HG02938 (cell line): Measurements from ENCODE around the gene SENP3.
"Not testable (repeated sequence)": the region's sequence is repeated elsewhere in the genome, so short reads cannot be mapped to it uniquely, and the experiment has no call there.

Source experiments
- ATAC-seq: cut with Tn5 transposase; IDR thresholded peaks from one replicate; pipeline ENCODE4 v1.9.1; 2021; ENCODE audit warnings: mild to moderate bottlenecking, moderate library complexity; ENCODE audit not compliant: unreplicated experiment

Gene SENP3

GRCh38 chr17:7590743-7591142 lies 29.0 kb downstream of the SENP3 start:
- no peak for ATAC-seq

GRCh38 chr17:7591596-7591995 lies 29.9 kb downstream of the SENP3 start:
- no peak for ATAC-seq

DNA sequence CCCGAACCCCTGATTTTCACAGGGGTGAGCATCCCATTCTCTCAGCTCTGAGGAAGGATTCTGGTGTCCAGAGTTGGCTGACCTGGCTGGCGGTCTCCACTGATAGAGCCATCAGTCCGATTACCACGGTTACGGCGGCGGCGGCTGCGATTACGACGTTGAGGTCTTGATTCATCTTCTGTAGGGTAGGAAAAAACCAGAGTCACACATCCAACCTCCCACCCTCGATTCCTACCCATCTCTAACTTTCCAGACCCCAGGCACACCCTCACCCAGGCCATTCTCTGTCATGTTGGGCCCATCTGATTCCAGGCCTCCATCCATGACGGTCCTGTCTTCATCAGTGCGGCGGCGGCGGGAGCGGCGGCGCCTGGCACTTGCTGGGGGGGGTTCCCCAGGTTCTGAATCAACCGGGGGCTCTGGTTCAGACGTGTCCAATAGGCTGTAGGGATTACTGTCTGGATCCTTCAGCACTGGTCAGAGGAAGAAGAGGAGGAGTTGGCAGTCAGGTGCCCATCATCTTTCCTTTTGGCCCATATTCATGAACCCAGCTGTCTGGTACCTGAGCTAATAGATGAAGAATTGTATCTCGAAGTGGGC lies 30.8 kb downstream of the SENP3 start:
- no peak for ATAC-seq

- ATAC-seq: no peak
Observed at GRCh38 chr17:7593296-7593695, 31.6 kb downstream of the SENP3 start.

DNA sequence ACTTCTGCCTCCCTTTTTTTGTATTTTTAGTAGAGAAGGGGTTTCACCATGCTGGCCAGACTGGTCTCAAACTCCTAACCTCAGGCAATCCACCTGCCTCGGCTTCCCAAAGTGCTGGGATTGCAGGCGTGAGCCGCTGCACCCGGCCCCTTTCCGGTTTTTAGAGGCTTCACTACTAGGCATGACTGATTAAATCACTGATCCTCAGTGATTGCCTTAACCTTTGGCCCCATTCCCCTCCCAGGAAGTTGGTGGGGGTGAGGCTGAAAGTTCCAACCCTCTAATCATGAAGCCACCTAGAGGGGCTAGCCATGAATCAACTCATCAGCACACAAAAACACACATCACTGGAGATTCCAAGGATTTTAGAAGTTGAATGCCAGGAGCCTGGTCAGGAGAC lies 35.8 kb downstream of the SENP3 start:
- not testable (repeated sequence) for ATAC-seq

- ATAC-seq: no peak
Observed at GRCh38 chr17:7606280-7606679, 44.6 kb downstream of the SENP3 start.

GRCh38 chr17:7610641-7611040 lies 48.9 kb downstream of the SENP3 start:
- no peak for ATAC-seq

- ATAC-seq: no peak
Observed at GRCh38 chr17:7611635-7612293, 50.0 kb downstream of the SENP3 start.

DNA sequence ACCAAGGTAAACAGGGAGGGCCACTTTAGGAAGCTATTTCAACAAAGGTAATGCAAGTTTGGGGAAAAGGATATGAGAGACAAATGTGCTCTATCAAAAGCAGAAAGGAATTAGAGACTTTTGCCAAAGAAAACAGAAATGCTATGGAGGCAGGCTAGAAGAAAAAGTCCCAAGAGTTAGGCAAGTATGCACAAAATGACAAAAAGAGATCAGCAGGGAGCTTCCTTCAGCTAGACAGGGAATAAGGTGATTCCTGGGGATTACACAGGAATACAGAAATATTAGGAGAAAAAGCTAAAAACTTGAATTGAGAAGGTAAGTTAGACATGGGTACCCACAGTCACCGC lies 50.5 kb downstream of the SENP3 start:
- no peak for ATAC-seq

GRCh38 chr17:7613769-7614424 lies 52.2 kb downstream of the SENP3 start:
- peak; percentile 1 for ATAC-seq

GRCh38 chr17:7614425-7615264 lies 52.9 kb downstream of the SENP3 start, which contains the start of gene FXR2:
Gene FXR2, minus strand, starts transcription at chr17:7614897. Its CDS starts 365 bp downstream, at chr17:7614532.
- ATAC-seq: peak; percentile 86

GRCh38 chr17:7615265-7615747 lies 53.6 kb downstream of the SENP3 start:
- no peak for ATAC-seq

- no peak for ATAC-seq
Observed at GRCh38 chr17:7618608-7619007, 56.9 kb downstream of the SENP3 start.

DNA sequence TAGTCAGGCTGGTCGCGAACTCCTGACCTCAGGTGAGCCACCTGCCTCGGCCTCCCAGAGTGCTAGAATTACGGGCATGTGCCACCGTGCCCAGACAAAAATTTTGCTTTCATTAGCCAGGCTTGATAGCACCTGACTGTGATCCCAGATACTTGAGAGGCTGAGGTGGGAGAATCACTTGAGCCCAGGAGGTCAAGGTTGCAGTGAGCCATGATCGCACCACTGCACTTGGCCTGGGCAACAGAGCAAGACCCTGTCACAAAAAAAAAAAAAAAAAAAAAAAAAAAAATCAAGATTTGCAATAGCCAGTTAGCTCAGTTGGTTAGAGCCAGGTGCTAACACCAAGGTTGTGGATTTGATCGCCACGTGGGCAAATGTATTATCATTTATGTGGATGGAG lies 59.1 kb downstream of the SENP3 start:
- no peak for ATAC-seq
